Measurements from ENCODE around the gene HHAT. TPM values are rescaled to one million over a fixed set of nuclear protein-coding genes. Genes with fewer than 3 reads are reported as not detected.

HHAT gene
- total and polyA plus RNA-seq, 9 of the 15 experiments (the other 6 are each of a cell fraction or from before 2014, with no cell fraction given), result 0.07 to 0.16 (median 0.13) TPM; not detected in 1

DNA sequence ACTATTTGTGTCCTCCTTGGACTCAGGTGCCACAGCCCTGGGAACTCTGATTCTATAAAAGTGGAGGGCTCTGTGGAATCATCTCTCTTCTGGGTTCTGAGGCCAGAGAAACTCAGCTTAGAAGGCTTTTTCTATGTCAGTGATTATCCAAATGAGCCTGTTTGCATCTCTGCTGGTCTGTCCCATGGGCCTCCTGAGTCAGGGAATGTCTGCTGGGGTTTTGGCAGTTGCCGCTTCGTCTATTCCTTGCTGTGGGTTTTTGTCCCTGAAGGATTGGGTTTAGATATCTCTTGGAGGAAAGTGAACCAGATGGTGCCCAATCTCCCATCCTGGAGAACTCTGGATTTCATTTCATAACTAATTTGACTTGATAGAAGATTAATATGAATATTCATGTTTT is 297.6 kb downstream of the HHAT start:
- Histone ChIP-seq H2AFZ (ENCODE audit: low read depth, low read length) (no peak overlapping the region), H3K9me3 (replicated peaks; ENCODE audit: control insufficient read depth, insufficient read depth, low read depth, low read length) (no peaks in the 10 kb centered on the region), H3K27me3 (ENCODE audit: control insufficient read depth in 2 of 2, insufficient read depth in 2 of 2, low read length in 2 of 2) (peaks cover 5 to 20% of the 10 kb centered on the region in 2 experiments; a peak in 4 of 5 replicates), H3K36me3 (ENCODE audit: control insufficient read depth, insufficient read depth, low read length) (no peaks in the 10 kb centered on the region), H3K27ac (ENCODE audit: extremely low read depth, low read depth, low read length) (no peak overlapping the region), H3K4me3 (no peak overlapping the region), H3K79me2 (ENCODE audit: control insufficient read depth, insufficient read depth, low read length) (no peaks in the 10 kb centered on the region), H3K4me2 (ENCODE audit: insufficient read depth, low read length) (no peak overlapping the region), H3K9ac (ENCODE audit: insufficient read depth in 1 of 2, low read depth in 2 of 2, low read length in 2 of 2) (no peak overlapping the region), H4K20me1 (replicated peaks; ENCODE audit: control insufficient read depth, insufficient read depth, low read length) (no peaks in the 10 kb centered on the region), H3K9me1 (ENCODE audit: control insufficient read depth, insufficient read depth, low read length) (no peaks in the 10 kb centered on the region), H3K4me1 (replicated peaks in 1 of 2; ENCODE audit: control insufficient read depth in 2 of 2, insufficient read depth in 2 of 2, low read length in 2 of 2) (no peaks in the 10 kb centered on the region)
- 13% methylated on average over 2 of the region's 2 CpGs for WGBS (ENCODE audit: insufficient coverage, low coverage, missing lambda C conversion rate)
- no TSS peak for BruUV-seq (replicated peaks)
- ATAC-seq (no peak), DNase-seq (ENCODE audit: extremely low read depth in 1 of 4, low spot score in 3 of 4) (no peak), FAIRE-seq (no peak)
- ChIA-PET CTCF (ENCODE audit: low intra/inter-chr PET ratio) (no interaction called here), POLR2A (no interaction called here)
- in situ Hi-C loops (cut with MboI), result no loop called here
- no peak for TF ChIP-seq POLR2G (IDR thresholded peaks at IDR 0.05; ENCODE audit: low read depth, low read length)
- TF ChIP-seq ZNF57 (CRISPR knock-in tag; IDR thresholded peaks at IDR 0.05), result no peak
- no peak for TF ChIP-seq BRD4 (IDR thresholded peaks at IDR 0.05)
- TF ChIP-seq, protein P1, sequence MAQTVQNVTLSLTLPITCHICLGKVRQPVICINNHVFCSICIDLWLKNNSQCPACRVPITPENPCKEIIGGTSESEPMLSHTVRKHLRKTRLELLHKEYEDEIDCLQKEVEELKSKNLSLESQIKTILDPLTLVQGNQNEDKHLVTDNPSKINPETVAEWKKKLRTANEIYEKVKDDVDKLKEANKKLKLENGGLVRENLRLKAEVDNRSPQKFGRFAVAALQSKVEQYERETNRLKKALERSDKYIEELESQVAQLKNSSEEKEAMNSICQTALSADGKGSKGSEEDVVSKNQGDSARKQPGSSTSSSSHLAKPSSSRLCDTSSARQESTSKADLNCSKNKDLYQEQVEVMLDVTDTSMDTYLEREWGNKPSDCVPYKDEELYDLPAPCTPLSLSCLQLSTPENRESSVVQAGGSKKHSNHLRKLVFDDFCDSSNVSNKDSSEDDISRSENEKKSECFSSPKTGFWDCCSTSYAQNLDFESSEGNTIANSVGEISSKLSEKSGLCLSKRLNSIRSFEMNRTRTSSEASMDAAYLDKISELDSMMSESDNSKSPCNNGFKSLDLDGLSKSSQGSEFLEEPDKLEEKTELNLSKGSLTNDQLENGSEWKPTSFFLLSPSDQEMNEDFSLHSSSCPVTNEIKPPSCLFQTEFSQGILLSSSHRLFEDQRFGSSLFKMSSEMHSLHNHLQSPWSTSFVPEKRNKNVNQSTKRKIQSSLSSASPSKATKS (CRISPR knock-in tag; IDR thresholded peaks at IDR 0.05), result no peak
- no peak for TF ChIP-seq ZNF644 (tag; IDR thresholded peaks at IDR 0.05; ENCODE audit: low read depth)
- no peak for TF ChIP-seq ZFP36 (IDR thresholded peaks at IDR 0.05; ENCODE audit: low read depth, low read length, partially characterized antibody)
- no peak for TF ChIP-seq NFIX (CRISPR knock-in tag; IDR thresholded peaks at IDR 0.05; ENCODE audit: low read depth)
- no peak for TF ChIP-seq SMARCA4 (IDR thresholded peaks at IDR 0.05)
- TF ChIP-seq EGR1 (conservative IDR thresholded peaks at IDR 0.05), result no peak
- TF ChIP-seq PPARD (CRISPR knock-in tag; IDR thresholded peaks at IDR 0.05), result no peak
- TF ChIP-seq HMGXB4 (CRISPR knock-in tag; IDR thresholded peaks at IDR 0.05), result no peak
- no peak for TF ChIP-seq RBBP5 (IDR thresholded peaks at IDR 0.05; ENCODE audit: borderline replicate concordance, insufficient read depth, low read length, poor library complexity, severe bottlenecking)
- TF ChIP-seq, protein P2, sequence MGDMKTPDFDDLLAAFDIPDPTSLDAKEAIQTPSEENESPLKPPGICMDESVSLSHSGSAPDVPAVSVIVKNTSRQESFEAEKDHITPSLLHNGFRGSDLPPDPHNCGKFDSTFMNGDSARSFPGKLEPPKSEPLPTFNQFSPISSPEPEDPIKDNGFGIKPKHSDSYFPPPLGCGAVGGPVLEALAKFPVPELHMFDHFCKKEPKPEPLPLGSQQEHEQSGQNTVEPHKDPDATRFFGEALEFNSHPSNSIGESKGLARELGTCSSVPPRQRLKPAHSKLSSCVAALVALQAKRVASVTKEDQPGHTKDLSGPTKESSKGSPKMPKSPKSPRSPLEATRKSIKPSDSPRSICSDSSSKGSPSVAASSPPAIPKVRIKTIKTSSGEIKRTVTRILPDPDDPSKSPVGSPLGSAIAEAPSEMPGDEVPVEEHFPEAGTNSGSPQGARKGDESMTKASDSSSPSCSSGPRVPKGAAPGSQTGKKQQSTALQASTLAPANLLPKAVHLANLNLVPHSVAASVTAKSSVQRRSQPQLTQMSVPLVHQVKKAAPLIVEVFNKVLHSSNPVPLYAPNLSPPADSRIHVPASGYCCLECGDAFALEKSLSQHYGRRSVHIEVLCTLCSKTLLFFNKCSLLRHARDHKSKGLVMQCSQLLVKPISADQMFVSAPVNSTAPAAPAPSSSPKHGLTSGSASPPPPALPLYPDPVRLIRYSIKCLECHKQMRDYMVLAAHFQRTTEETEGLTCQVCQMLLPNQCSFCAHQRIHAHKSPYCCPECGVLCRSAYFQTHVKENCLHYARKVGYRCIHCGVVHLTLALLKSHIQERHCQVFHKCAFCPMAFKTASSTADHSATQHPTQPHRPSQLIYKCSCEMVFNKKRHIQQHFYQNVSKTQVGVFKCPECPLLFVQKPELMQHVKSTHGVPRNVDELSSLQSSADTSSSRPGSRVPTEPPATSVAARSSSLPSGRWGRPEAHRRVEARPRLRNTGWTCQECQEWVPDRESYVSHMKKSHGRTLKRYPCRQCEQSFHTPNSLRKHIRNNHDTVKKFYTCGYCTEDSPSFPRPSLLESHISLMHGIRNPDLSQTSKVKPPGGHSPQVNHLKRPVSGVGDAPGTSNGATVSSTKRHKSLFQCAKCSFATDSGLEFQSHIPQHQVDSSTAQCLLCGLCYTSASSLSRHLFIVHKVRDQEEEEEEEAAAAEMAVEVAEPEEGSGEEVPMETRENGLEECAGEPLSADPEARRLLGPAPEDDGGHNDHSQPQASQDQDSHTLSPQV (IDR thresholded peaks at IDR 0.05), result no peak
- no peak for TF ChIP-seq CREB3 (tag; conservative IDR thresholded peaks at IDR 0.05; ENCODE audit: low read depth)
- intact Hi-C loops (cut with micrococcal nuclease), result no loop called here
